GM12865 (cell line): Measurements from ENCODE around the gene UBL5.
A peak's percentile ranks its signal among the peaks of the same experiment; 100 is the strongest.

Experiments
- DNase-seq: peaks from one replicate; pipeline ENCODE4 v3.0.0; 2010; ENCODE audit warnings: low read depth
- H3K4me3 ChIP-seq: 2 replicates; pipeline ENCODE4 v1.5.1; 2011; ENCODE audit warnings: mild to moderate bottlenecking, low read depth, low read length, control low read depth
- TF ChIP-seq, protein P1 (sequence below): IDR thresholded peaks from 2 replicates; pipeline ENCODE4 v1.5.1; 2011; ENCODE audit warnings: low read length, control low read depth, low read depth, inconsistent platforms; ENCODE audit not compliant: insufficient read depth; ENCODE audit errors: missing control alignments

UBL5 gene

DNA sequence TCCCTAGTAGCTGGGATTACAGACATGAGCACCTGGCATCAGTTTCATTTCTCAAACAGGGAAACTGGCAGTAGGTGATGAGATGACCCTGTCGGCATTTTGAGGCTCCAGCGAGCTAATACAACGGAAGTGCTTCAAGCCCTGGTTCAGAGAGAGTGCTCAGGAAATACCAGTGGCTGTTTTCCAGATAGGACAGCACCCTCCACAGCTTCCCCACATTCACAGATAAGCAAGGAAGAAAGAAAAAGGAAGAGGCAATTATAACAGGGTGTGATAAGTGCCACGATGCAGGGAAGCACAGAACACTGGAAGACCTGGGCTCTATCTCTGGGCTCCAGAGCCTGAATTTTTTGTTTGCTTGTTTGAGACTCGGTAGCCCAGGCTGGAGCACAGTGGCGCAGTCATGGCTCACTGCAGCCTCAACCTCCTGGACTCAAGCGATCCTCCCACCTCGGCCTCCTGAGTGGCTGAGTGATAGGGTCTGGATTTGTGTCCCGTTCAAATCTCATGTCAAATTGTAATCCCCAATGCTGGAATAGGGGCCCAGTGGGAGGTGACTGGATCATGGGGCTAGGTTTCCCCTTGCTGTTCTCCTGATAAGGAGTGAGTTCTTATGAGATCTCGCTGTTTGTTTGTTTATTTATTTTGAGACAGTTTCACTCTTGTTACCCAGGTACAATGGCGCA, 50.9 kb downstream of the UBL5 start:
- peak; percentile 19 for DNase-seq
- peak overlapping the region; percentile 12; the same call in 1 of the 2 replicates for H3K4me3 ChIP-seq
- TF ChIP-seq, protein P1, sequence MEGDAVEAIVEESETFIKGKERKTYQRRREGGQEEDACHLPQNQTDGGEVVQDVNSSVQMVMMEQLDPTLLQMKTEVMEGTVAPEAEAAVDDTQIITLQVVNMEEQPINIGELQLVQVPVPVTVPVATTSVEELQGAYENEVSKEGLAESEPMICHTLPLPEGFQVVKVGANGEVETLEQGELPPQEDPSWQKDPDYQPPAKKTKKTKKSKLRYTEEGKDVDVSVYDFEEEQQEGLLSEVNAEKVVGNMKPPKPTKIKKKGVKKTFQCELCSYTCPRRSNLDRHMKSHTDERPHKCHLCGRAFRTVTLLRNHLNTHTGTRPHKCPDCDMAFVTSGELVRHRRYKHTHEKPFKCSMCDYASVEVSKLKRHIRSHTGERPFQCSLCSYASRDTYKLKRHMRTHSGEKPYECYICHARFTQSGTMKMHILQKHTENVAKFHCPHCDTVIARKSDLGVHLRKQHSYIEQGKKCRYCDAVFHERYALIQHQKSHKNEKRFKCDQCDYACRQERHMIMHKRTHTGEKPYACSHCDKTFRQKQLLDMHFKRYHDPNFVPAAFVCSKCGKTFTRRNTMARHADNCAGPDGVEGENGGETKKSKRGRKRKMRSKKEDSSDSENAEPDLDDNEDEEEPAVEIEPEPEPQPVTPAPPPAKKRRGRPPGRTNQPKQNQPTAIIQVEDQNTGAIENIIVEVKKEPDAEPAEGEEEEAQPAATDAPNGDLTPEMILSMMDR = no peak
